A673 (cell line): ENCODE data around the gene SMC5. TPM values are rescaled to one million over a fixed set of nuclear protein-coding genes. Genes with fewer than 3 reads are reported as not detected.

Experiments
- BruUV-seq: library from RNA; stranded (reverse); fragments of 400-500 nt; replicated peaks from 2 replicates; lab custom pipeline; 2021; lab: Mats Ljungman, UMichigan
- CTCF ChIA-PET: fragments of 300-600 bp; sonication (Branson Sonifier 250); formaldehyde crosslinking; loops from one replicate; lab custom pipeline; 2022; ENCODE audit warnings: antibody characterized with exemption; lab: Charles Lee
- POLR2A ChIA-PET: fragments of 300-600 bp; sonication (Branson Sonifier 250); formaldehyde crosslinking; loops from one replicate; lab custom pipeline; 2022; ENCODE audit warnings: antibody characterized with exemption; ENCODE audit not compliant: low non-redundant PET; lab: Charles Lee
- DNase-seq: peaks from one replicate; pipeline ENCODE4 v3.0.0-alpha.2; 2015; ENCODE audit warnings: low spot score
- H3K27ac ChIP-seq: fragments of 200-600 bp; sonication (generic); 2 replicates; pipeline ENCODE4 v1.5.1; 2016; ENCODE audit warnings: mixed run types, low read depth, mild to moderate bottlenecking, mixed read lengths, antibody characterized with exemption, low read length; ENCODE audit not compliant: poor library complexity, severe bottlenecking
- H3K27me3 ChIP-seq: fragments of 200-600 bp; sonication (generic); replicated peaks from 2 replicates; pipeline ENCODE4 v1.6.1; 2017; ENCODE audit warnings: mixed run types, low read depth, mild to moderate bottlenecking, mixed read lengths, antibody characterized with exemption, low read length; ENCODE audit not compliant: insufficient read depth, poor library complexity
- H3K36me3 ChIP-seq: fragments of 200-600 bp; sonication (generic); 2 replicates; pipeline ENCODE4 v1.6.1; 2016; ENCODE audit warnings: mixed run types, mild to moderate bottlenecking, mixed read lengths, antibody characterized with exemption, low read length; ENCODE audit not compliant: insufficient read depth, poor library complexity, severe bottlenecking
- H3K4me1 ChIP-seq: fragments of 200-600 bp; sonication (generic); 2 replicates; pipeline ENCODE4 v1.6.1; 2017; ENCODE audit warnings: mixed run types, mild to moderate bottlenecking, mixed read lengths, antibody characterized with exemption, low read length; ENCODE audit not compliant: insufficient read depth, poor library complexity, severe bottlenecking
- H3K4me3 ChIP-seq: fragments of 200-600 bp; sonication (generic); 2 replicates; pipeline ENCODE4 v1.5.1; 2016; ENCODE audit warnings: low read depth, mixed run types, mild to moderate bottlenecking, mixed read lengths, low read length; ENCODE audit not compliant: poor library complexity, severe bottlenecking
- H3K9me3 ChIP-seq: fragments of 200-600 bp; sonication (generic); 2 replicates; pipeline ENCODE4 v1.6.1; 2016; ENCODE audit warnings: mixed run types, low read depth, mild to moderate bottlenecking, mixed read lengths, antibody characterized with exemption, low read length; ENCODE audit not compliant: poor library complexity, severe bottlenecking
- EZH2 ChIP-seq: fragments of 200-600 bp; sonication (generic); IDR thresholded peaks from 2 replicates; pipeline ENCODE4 v1.6.1; 2017; ENCODE audit warnings: borderline replicate concordance, low read depth, mild to moderate bottlenecking, mixed read lengths, antibody characterized with exemption, low read length; ENCODE audit not compliant: poor library complexity, severe bottlenecking
- intact Hi-C: fragments of 100-400 bp; cut with micrococcal nuclease; formaldehyde crosslinking; loops from one replicate; pipeline ENCODE4 v1.10.0; 2022; ENCODE audit not compliant: unreplicated experiment
- total RNA-seq: library from RNA; stranded (reverse); gene quantifications from 2 replicates; pipeline ENCODE4 v1.2.3, GENCODE V29; 2021
- TF ChIP-seq, protein P1 (sequence below): fragments of 300-800, 200-600 bp; sonication (generic); conservative IDR thresholded peaks from 2 replicates; pipeline ENCODE4 v1.5.1; 2017; ENCODE audit warnings: low read depth, mild to moderate bottlenecking, antibody characterized with exemption, low read length, moderate library complexity, mixed read lengths

Gene SMC5
- total RNA-seq, 1 experiment from 2014 or later = 26.5 TPM

DNA sequence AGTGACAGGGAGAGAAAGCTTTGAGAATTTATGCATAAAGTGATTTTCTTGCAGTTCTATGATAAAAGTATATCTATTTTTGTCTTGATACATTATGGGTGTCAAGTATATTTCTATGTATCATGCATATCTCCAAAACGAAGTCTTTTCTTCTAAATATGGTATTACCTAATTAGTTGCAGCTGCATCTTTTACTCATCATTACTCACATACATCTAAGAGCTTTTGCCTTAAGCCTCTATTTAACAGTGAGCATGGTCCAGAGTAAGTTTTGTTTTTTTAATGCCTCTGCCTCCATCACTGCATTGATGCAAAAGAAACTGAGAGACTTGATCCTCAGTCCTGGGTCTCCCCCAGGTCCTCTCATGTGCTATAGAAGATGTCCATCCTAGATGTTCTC, 40.0 kb upstream of the SMC5 start:
- no peaks in the 10 kb centered on the region for H3K4me1 ChIP-seq
- DNase-seq = no peak
- no peak overlapping the region for H3K27ac ChIP-seq
- H3K4me3 ChIP-seq = no peak overlapping the region
- TF ChIP-seq, protein P1, sequence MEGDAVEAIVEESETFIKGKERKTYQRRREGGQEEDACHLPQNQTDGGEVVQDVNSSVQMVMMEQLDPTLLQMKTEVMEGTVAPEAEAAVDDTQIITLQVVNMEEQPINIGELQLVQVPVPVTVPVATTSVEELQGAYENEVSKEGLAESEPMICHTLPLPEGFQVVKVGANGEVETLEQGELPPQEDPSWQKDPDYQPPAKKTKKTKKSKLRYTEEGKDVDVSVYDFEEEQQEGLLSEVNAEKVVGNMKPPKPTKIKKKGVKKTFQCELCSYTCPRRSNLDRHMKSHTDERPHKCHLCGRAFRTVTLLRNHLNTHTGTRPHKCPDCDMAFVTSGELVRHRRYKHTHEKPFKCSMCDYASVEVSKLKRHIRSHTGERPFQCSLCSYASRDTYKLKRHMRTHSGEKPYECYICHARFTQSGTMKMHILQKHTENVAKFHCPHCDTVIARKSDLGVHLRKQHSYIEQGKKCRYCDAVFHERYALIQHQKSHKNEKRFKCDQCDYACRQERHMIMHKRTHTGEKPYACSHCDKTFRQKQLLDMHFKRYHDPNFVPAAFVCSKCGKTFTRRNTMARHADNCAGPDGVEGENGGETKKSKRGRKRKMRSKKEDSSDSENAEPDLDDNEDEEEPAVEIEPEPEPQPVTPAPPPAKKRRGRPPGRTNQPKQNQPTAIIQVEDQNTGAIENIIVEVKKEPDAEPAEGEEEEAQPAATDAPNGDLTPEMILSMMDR = no peak
- no peaks in the 10 kb centered on the region for H3K9me3 ChIP-seq
- POLR2A ChIA-PET = no interaction called here
- no TSS peak for BruUV-seq
- intact Hi-C loops = no loop called here
- no peaks in the 10 kb centered on the region for H3K36me3 ChIP-seq
- no peaks in the 10 kb centered on the region for H3K27me3 ChIP-seq
- CTCF ChIA-PET = no interaction called here

DNA sequence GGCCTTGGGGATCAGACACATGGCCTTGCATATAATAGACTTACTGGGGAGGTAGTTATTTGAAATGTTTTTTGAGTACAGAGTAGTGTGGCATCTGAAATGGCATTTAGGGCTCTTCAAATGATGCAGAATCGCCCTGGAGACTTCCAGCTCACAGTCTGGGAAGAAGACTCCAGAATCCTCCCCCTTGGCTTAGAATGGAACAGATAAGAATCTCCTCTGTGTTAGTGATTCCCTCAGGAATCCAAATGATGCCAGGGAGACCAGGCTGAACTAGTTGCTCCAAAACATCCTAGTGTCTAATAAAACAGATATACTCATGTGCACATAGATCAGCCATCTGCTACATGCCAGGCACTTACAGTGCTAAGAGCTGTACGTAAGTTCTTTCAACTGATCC, 38.6 kb upstream of the SMC5 start:
- no peak for DNase-seq
- CTCF ChIA-PET = no interaction called here
- BruUV-seq = no TSS peak
- H3K9me3 ChIP-seq = no peaks in the 10 kb centered on the region
- POLR2A ChIA-PET = no interaction called here
- no peak overlapping the region for H3K27ac ChIP-seq
- H3K36me3 ChIP-seq = no peaks in the 10 kb centered on the region
- TF ChIP-seq, protein P1 = no peak
- TF ChIP-seq EZH2 = no peak
- H3K27me3 ChIP-seq = no peaks in the 10 kb centered on the region
- intact Hi-C loops = no loop called here
- no peak overlapping the region for H3K4me3 ChIP-seq
- H3K4me1 ChIP-seq = no peaks in the 10 kb centered on the region

- POLR2A ChIA-PET = no interaction called here
- no peak for DNase-seq
- Histone ChIP-seq H3K4me3 (no peak overlapping the region), H3K36me3 (no peaks in the 10 kb centered on the region), H3K27me3 (no peaks in the 10 kb centered on the region), H3K9me3 (no peaks in the 10 kb centered on the region), H3K4me1 (no peaks in the 10 kb centered on the region), H3K27ac (no peak overlapping the region)
- no peak for TF ChIP-seq EZH2
- TF ChIP-seq, protein P1 = no peak
- intact Hi-C loops = no loop called here
- no TSS peak for BruUV-seq
- CTCF ChIA-PET = no interaction called here
Observed at GRCh38 chr9:70222354-70222753, 36.4 kb upstream of the SMC5 start.
